Stimulated activated CD8-positive, alpha-beta memory T cell treated with anti-CD3 and anti-CD28 coated beads, Interleukin-7, amount 100 ng/mL, for 24 hours (primary cell): ENCODE data around the gene GNG7.
"Not testable (repeated sequence)": the region's sequence is repeated elsewhere in the genome, so short reads cannot be mapped to it uniquely, and the experiment has no call there.

Experiments used
- DNase-seq: peaks from one replicate; pipeline ENCODE4 v3.0.0-alpha.2; 2020; ENCODE audit warnings: low read depth

GNG7 gene

DNA sequence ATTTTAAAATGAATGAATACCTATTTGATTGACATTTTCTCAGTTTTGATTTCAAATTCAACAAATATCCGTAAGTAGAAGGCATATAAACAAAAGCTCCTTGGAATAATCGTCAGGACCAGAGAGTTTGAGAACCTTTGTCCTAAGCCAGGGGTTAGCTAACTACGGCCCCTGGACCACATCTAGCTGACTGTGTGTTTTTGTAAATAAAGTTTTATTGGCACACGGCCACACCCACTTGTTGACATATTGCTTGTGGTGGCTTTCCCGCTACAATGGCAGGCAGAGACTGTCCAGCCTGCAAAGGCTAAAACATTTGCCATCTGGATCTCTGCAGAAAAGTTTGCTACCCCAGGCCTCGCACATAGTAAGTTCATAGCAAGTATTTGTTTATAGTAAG, 83.4 kb downstream of the GNG7 start:
- no peak for DNase-seq

DNA sequence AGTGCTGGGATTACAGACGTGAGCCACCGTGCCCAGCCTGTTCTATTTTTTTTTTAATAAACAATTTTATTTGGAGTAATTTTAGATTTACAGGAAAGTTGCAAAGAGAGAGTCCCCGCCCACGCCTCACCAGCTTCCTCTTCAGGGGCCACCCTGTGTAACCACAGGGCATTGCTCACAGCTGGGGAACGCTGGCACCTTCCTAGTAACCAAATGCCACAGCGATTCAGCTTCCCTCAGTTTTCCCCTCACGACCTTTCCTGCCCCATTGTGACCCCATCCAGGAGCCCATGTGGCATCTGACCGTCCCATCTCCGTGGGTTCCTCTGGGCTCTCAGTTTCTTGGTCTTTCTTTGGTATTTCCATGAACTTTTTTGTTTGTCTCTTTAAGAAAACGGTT, 83.9 kb downstream of the GNG7 start:
- peak; percentile 59 for DNase-seq

- no peak for DNase-seq
Measured at GRCh38 chr19:2617393-2618165, 84.9 kb downstream of the GNG7 start.

DNA sequence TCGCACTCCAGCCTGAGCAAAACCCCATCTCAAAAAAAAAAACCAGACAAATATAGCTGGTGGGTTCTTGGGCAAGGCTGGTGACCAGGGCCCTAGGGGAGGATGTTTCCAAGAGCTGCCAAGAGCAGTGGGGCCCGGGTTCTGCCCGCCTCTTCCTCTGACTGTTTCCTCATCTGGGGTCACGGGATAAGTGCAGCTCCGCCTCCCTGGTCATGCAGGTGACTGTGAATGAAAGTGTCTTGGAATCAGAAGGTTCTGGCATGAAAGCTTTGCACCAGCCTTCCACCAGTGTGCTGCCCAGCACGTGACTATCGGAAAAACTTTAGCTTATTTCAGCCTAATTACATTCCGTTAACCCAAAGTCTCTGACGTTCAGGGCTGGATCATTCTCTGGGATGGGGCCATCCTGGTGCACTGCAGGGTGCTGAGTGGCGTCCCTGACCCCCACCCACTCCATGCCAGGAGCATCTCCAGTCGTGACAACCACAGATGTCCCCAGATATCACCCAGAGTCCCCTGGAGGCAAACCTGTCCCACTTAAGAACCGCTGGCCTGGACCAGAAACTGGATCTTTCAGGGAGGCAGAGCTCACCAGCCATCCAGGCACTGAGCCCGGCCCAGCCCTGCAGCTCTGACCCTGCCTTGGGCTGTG, 85.6 kb downstream of the GNG7 start:
- no peak for DNase-seq

GRCh38 chr19:2615782-2616181, 86.7 kb downstream of the GNG7 start:
- DNase-seq, result no peak

- DNase-seq, result no peak
Measured at GRCh38 chr19:2613507-2614295, 88.8 kb downstream of the GNG7 start.

GRCh38 chr19:2612619-2613249, 89.8 kb downstream of the GNG7 start:
- no peak for DNase-seq

DNA sequence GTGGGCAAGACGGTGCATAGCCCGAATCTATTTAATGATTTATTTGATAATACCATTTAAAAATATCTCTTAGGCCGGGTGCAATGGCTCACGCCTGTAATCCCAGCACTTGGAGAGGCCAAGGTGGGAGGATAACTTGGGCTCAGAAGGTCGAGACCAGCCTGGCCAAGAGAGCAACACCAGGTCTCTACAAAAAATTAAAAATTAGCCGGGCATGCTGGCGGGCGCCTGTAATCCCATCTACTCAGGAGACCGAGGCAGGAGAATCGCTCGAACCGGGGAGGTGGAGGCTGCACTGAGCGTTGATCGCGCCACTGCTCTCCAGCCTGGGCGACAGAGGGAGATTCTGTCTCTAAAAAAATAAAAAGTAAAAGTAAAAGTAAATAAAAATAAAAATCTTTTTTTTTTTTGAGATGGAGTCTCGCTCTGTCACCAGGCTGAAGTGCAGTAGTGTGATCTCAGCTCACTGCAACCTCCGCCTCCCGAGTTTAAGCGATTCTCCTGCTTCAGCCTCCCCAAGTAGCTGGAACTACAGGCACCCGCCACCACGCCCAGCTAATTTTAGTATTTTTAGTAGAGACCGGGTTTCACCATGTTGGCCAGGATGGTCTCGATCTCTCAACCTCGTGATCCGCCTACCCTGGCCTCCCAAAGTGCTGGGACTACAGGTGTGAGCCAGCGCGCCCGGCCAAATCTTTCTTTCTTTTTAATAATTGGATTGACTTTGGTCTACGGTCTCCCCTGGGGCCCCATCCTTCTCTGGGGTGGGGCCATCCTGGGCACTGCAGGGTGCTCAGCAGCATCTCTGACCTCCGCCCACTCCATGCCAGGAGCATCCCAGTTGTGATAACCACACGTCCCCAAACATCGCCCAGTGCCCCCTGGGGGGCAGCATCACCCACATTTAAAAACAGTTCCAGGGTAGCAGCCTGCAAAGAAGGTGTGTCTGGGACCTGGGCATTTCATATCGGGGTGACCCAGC, 90.7 kb downstream of the GNG7 start:
- DNase-seq, result no peak

DNA sequence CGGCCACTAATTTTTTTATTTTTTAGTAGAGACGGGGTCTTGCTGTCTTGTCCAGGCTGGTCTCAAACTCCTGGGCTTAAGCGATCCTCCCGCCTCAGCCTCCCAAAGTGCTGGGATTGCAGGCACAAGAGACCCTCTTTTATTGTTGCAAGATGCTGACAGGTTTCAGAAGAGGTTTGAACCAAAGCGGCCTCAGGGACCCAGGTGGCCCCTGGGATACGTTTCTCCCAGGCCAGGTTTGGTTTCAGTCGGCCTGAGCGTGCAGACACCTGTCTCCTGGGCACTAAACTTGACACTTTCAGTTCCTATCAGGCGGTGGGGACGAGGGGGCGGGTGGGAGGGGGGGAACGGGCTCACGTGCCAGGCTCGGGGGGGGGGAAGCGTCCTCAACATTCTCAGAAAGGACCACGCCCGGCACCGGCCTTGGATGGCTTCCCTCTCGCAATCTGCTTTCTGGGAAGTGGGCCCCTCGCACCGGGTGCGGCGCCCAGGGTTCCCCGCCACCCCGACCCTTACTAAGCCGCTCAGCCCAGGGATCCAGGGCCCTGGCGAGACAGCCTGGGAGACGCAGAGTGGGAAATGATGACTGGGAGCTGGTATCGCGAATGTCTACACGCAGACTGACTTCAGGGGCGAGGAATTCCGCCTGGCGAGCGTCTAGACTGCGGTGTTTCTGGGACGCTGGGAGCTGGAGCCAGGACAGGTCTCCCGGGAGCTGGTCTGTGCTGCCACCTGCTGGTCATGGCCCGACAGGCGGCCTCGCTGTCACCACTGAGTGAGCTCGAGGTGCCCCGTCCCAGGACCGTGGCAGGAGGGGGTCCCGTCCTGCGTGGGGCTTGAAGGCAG, 91.6 kb downstream of the GNG7 start:
- DNase-seq, result peak; percentile 88

GRCh38 chr19:2609389-2610116, 92.9 kb downstream of the GNG7 start:
- DNase-seq, result no peak

GRCh38 chr19:2609034-2609388, 93.5 kb downstream of the GNG7 start:
- DNase-seq, result not testable (repeated sequence)

DNA sequence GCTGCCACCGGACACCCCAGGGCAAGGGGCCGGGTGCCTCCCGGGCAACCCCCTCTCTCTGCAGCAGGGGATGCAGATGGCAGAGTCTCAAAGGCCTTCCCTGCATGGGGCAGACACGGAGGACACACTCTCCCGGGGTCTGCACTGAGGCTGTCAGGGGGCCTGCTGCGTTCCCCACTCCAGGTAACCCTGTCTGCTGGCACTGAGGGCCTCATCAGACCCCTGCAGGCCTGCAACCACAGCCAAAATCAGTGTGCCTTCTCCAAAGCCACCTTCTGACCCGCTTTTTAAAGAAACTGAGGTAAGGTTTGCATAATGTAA, 93.9 kb downstream of the GNG7 start:
- DNase-seq, result no peak

GRCh38 chr19:2607712-2608601, 94.5 kb downstream of the GNG7 start:
- peak; percentile 74 for DNase-seq

DNA sequence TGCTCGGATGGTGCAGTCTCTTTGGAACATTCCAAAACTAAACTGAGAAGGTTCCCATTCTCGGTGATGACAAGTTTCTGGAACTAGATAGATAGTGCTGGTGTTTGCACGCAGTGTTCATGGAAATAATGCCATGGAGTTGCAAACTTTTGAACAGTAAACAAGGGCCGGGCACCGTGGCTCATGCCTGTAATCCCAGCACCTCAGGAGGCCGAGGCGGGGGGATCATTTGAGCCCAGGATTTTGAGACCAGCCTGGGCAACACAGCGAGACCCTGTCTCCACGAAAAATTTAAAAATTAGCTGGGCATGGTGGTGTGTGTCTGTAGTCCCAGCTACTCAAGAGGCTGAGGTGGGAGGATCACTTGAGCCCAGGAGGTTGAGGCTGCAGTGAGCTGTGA, 95.7 kb downstream of the GNG7 start:
- DNase-seq, result not testable (repeated sequence)

- DNase-seq, result not testable (repeated sequence)
Measured at GRCh38 chr19:2605889-2606288, 96.6 kb downstream of the GNG7 start.

- DNase-seq, result no peak
Measured at GRCh38 chr19:2604747-2605329, 97.7 kb downstream of the GNG7 start.

DNA sequence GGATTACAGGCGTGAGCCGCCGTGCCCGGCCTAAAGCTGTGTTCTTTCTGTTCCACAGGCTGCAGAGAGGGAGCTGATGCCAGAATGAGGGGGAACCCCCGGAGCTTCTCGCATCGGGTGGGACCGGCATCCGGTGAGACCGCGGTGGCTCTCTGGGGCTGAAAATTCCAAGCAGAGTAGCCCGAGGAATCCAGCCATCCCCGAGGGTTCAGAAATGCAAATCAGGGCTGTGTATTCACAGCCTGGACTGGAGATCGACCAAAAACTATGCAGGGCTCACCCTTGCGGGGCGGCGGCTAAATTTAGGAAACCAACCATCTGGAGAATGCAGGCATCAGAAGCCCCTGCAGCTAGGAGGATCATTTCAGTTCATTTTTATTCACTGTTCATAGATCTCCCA, 99.2 kb downstream of the GNG7 start:
- no peak for DNase-seq

DNA sequence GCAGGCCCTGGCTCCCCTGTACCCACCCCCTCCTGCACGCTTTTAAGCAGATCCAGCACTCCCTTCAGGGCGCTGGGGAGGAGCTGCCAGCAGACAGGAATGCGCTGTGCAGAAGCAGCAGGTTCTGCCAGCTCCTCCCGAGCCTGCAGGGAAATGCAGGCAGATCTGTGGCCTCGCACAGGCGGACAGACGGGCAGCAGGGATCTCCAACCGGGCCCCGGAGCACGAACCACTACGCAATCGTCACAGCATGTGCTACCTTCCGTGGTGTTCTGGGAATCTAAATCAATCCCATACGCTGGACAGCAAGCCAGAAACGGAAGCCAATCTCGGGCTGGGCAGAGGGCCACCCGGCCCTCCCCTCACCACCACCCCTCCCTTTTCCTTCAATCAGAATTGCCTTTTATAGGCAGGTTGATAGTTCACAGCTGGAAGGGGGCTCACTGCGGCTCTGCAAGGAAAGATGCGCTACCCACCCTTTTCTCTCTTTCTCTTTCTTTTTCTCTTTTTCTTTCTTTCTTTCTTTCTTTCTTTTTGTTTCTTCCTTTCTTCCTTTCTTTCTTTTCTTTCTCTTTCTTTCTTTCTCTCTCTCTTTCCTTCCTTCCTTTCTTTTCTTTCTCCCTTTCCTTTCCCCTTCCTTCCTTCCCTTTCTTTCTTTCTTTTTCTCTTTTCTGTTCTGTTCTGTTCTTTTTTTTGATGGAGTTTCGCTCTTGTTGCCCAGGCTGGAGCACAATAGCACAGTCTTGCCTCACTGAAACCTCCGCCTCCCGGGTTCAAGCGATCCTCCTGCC, 99.9 kb downstream of the GNG7 start:
- no peak for DNase-seq
